Esophagus muscularis mucosa (tissue), 4 donors: ENCODE data around the gene SLC48A1. TPM values are rescaled to one million over a fixed set of nuclear protein-coding genes. Genes with fewer than 3 reads are reported as not detected.

Source experiments
- DNase-seq: peaks from one replicate; pipeline ENCODE4 v3.0.0-alpha.2; 2017; ENCODE audit errors: extremely low spot score
- H3K27ac ChIP-seq, 4 donors: fragments of 200-600 bp; sonication (generic); replicated peaks in 1 of 4; 1 replicate in 3 of 4; 2 replicates in 1 of 4; pipeline ENCODE4 v1.5.1; 2016 to 2019; ENCODE audit warnings: mild to moderate bottlenecking in 1 of 4
- H3K27me3 ChIP-seq, 4 donors: fragments of 200-600 bp; sonication (generic); one replicate each; pipeline versions ENCODE4 v1.5.1 to v1.6.0; 2016 to 2019
- H3K36me3 ChIP-seq, 4 donors: fragments of 200-600 bp; sonication (generic); one replicate each; pipeline ENCODE4 v1.5.1; 2016 to 2019
- H3K4me1 ChIP-seq, 4 donors: fragments of 200-600 bp; sonication (generic); one replicate each; pipeline ENCODE4 v1.5.1; 2016 to 2019
- H3K4me3 ChIP-seq, 4 donors: fragments of 200-600 bp; sonication (generic); 1 replicate in 2 of 4; 2 replicates in 2 of 4; pipeline ENCODE4 v1.5.1; 2016 to 2019; ENCODE audit warnings: mild to moderate bottlenecking in 4 of 4, moderate library complexity in 1 of 4
- H3K9me3 ChIP-seq, 4 donors: fragments of 200-600 bp; sonication (generic); 1 replicate in 3 of 4; 2 replicates in 1 of 4; pipeline ENCODE4 v1.5.1; 2016 to 2019
- CTCF ChIP-seq, 3 experiments: fragments of 200-600 bp in 2 of 3; fragments of 450-650 bp in 1 of 3; sonication (generic) in 2 of 3; IDR thresholded peaks; one replicate each; pipeline ENCODE4 v1.5.1; 2017 to 2019; ENCODE audit warnings: antibody characterized with exemption in 3 of 3, mild to moderate bottlenecking in 2 of 3, moderate library complexity in 1 of 3
- EP300 ChIP-seq: sonication (generic); formaldehyde crosslinking; IDR thresholded peaks from one replicate; pipeline ENCODE4 v1.6.1; 2017; ENCODE audit warnings: antibody characterized with exemption
- POLR2A ChIP-seq: fragments of 450-650 bp; IDR thresholded peaks from one replicate; pipeline ENCODE4 v1.6.1; 2017; ENCODE audit warnings: antibody characterized with exemption, moderate library complexity, mild to moderate bottlenecking, low read depth
- POLR2AphosphoS5 ChIP-seq, 2 donors: sonication (generic); formaldehyde crosslinking; IDR thresholded peaks; one replicate each; pipeline ENCODE4 v1.6.1; 2017; ENCODE audit warnings: antibody characterized with exemption in 2 of 2
- WGBS: methylation state at CpG from one replicate; pipeline ENCODE4 v1.1.5; 2018; 5-methylcytosine and 5-hydroxymethylcytosine counted together
- intact Hi-C: fragments of 100-400 bp; cut with DNase I; formaldehyde crosslinking; loops from one replicate; pipeline ENCODE4 v1.15.1; 2023
- total RNA-seq, 4 donors: library from RNA; depleted of rRNA; stranded (reverse); fragments of >200 nt; gene quantifications; one replicate each; pipeline versions ENCODE4 v1.1.0 to v1.2.1, GENCODE V29; 2016

SLC48A1 gene
- total RNA-seq, 4 donors from 2014 or later, result 34.5 to 56.0 (median 40.7) TPM

- H3K4me3 ChIP-seq, result peak overlapping the region; percentile 72 to 85 (median 74)
- TF ChIP-seq POLR2AphosphoS5 (IDR thresholded peaks at IDR 0.05) (no peak), CTCF (IDR thresholded peaks at IDR 0.05) (no peak), EP300 (no peak), POLR2A (no peak)
- peaks cover 53 to 67% (median 60%) of the 10 kb centered on the region in 4 donors for H3K4me1 ChIP-seq
- intact Hi-C loops, result loop anchor here (5.0 kb wide), 1 partner anchor 38 kb away; no protein-coding TSS in a partner anchor
- WGBS, result 86% methylated on average over 3 of the region's 3 CpGs
- H3K36me3 ChIP-seq, result peaks cover 0 to 29% (median 9%) of the 10 kb centered on the region in 4 donors
- no peaks in the 10 kb centered on the region for H3K9me3 ChIP-seq
- no peaks in the 10 kb centered on the region for H3K27me3 ChIP-seq
- no peak for DNase-seq
- H3K27ac ChIP-seq, result peak overlapping the region in 3 of 4 donors; percentile 66 to 72 (median 68)
Measured at GRCh38 chr12:47754881-47755280, 18.2 kb upstream of the SLC48A1 start.

- peak overlapping the region; percentile 72 to 85 (median 74) for H3K4me3 ChIP-seq
- TF ChIP-seq POLR2AphosphoS5 (IDR thresholded peaks at IDR 0.05) (peak in 1 of 2 donors; percentile 16), EP300 (no peak), POLR2A (no peak)
- H3K27me3 ChIP-seq, result no peaks in the 10 kb centered on the region
- peaks cover 0 to 19% (median 2%) of the 10 kb centered on the region in 4 donors for H3K36me3 ChIP-seq
- H3K4me1 ChIP-seq, result peaks cover 53 to 66% (median 63%) of the 10 kb centered on the region in 4 donors
- no peaks in the 10 kb centered on the region for H3K9me3 ChIP-seq
- H3K27ac ChIP-seq, result peak overlapping the region in 3 of 4 donors; percentile 66 to 80 (median 68)
- WGBS, result 77% methylated on average over 12 of the region's 12 CpGs
- no peak for DNase-seq
- intact Hi-C loops, result loop anchor here (5.0 kb wide), 1 partner anchor 39 kb away; no protein-coding TSS in a partner anchor
Measured at GRCh38 chr12:47755655-47756562, 17.1 kb upstream of the SLC48A1 start.

GRCh38 chr12:47757364-47757839 is 15.6 kb upstream of the SLC48A1 start:
- 63% methylated on average over 6 of the region's 7 CpGs for WGBS
- H3K27ac ChIP-seq, result peak overlapping the region; percentile 68 to 80 (median 80)
- intact Hi-C loops, result loop anchor here (5.0 kb wide), 1 partner anchor 40 kb away; no protein-coding TSS in a partner anchor
- no peak for DNase-seq
- H3K27me3 ChIP-seq, result no peaks in the 10 kb centered on the region
- TF ChIP-seq POLR2A, result no peak
- TF ChIP-seq POLR2AphosphoS5 (IDR thresholded peaks at IDR 0.05), result no peak
- no peak for TF ChIP-seq EP300
- no peak for TF ChIP-seq CTCF (IDR thresholded peaks at IDR 0.05)
- H3K9me3 ChIP-seq, result no peaks in the 10 kb centered on the region
- H3K36me3 ChIP-seq, result peaks cover 0 to 5% (median 0%) of the 10 kb centered on the region in 4 donors
- peak overlapping the region; percentile 72 to 85 (median 74) for H3K4me3 ChIP-seq
- H3K4me1 ChIP-seq, result peaks cover 49 to 55% (median 53%) of the 10 kb centered on the region in 4 donors

GRCh38 chr12:47757840-47758583 is 15.0 kb upstream of the SLC48A1 start:
- WGBS, result 37% methylated on average over 7 of the region's 20 CpGs
- no peaks in the 10 kb centered on the region for H3K9me3 ChIP-seq
- H3K27ac ChIP-seq, result peak overlapping the region; percentile 68 to 80 (median 80)
- intact Hi-C loops, result loop anchor here (5.0 kb wide), 1 partner anchor 41 kb away; no protein-coding TSS in a partner anchor
- DNase-seq, result no peak
- no peaks in the 10 kb centered on the region for H3K27me3 ChIP-seq
- TF ChIP-seq EP300 (no peak), CTCF (IDR thresholded peaks at IDR 0.05) (no peak), POLR2AphosphoS5 (IDR thresholded peaks at IDR 0.05) (no peak), POLR2A (no peak)
- H3K36me3 ChIP-seq, result peaks cover 0 to 5% (median 0%) of the 10 kb centered on the region in 4 donors
- peak overlapping the region; percentile 72 to 85 (median 74) for H3K4me3 ChIP-seq
- peaks cover 43 to 49% (median 48%) of the 10 kb centered on the region in 4 donors for H3K4me1 ChIP-seq
